Mucosa of stomach (tissue), 1 donor: ENCODE measurements around the gene UGT3A2.

Experiments used
- H3K27me3 ChIP-seq: one replicate; pipeline ENCODE4 v1.7.0; 2013; ENCODE audit warnings: mild to moderate bottlenecking, low read length; ENCODE audit not compliant: control insufficient read depth, insufficient read depth
- H3K36me3 ChIP-seq: one replicate; pipeline ENCODE4 v1.7.0; 2013; ENCODE audit warnings: low read length; ENCODE audit not compliant: control insufficient read depth, insufficient read depth
- H3K4me1 ChIP-seq: one replicate; pipeline ENCODE4 v1.7.0; 2013; ENCODE audit warnings: mild to moderate bottlenecking, low read length; ENCODE audit not compliant: control insufficient read depth, insufficient read depth
- H3K4me3 ChIP-seq: one replicate; pipeline ENCODE4 v1.7.0; 2013; ENCODE audit warnings: low read length
- H3K9ac ChIP-seq: one replicate; pipeline ENCODE4 v1.7.0; 2013; ENCODE audit warnings: mild to moderate bottlenecking, low read length, moderate library complexity
- H3K9me3 ChIP-seq: one replicate; pipeline ENCODE4 v1.7.0; 2013; ENCODE audit warnings: mild to moderate bottlenecking, low read length, moderate library complexity; ENCODE audit not compliant: control insufficient read depth
- donor health status: Pancreatic carcinoma.

Gene UGT3A2, protein sequence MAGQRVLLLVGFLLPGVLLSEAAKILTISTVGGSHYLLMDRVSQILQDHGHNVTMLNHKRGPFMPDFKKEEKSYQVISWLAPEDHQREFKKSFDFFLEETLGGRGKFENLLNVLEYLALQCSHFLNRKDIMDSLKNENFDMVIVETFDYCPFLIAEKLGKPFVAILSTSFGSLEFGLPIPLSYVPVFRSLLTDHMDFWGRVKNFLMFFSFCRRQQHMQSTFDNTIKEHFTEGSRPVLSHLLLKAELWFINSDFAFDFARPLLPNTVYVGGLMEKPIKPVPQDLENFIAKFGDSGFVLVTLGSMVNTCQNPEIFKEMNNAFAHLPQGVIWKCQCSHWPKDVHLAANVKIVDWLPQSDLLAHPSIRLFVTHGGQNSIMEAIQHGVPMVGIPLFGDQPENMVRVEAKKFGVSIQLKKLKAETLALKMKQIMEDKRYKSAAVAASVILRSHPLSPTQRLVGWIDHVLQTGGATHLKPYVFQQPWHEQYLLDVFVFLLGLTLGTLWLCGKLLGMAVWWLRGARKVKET

DNA sequence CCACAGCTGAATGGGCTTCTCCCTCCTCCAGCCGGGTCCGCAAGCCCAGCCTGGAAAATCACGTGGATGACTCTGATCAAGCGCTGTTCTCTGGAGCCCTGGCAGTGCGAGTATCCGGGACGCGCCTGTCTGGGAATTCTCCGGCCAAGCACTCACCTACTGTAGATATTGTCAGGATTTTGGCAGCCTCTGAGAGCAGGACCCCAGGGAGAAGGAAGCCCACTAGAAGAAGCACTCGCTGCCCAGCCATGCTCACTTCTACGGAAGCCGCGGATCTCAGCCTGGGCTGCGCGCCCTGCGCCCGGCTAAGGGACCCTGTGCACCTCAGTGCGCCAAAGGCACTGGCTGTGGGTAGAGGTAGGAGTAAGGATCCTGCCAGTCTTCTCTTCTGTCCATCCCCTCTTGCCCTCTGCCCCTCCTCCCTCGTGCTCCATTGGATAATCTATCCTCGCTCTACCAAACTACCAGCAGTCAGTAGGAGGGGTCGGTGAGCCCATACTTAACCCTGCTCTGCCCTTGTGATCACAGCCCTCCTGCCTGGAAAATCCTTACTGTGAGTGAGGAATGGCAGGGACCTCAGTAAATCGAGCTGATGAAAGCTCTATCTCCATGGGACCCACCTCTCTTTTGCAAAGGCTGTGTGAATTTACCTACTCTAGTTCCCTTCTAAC lies at the start of gene UGT3A2:
UGT3A2 (minus strand) TSS at position 343 of the 671 bp plus-strand sequence; CDS start at position 250, 93 bp downstream.
- no peak within 1 kb of the TSS for H3K9ac ChIP-seq
- peaks cover 15% of the 10 kb centered on the region for H3K27me3 ChIP-seq
- H3K4me1 ChIP-seq = no peaks in the 10 kb centered on the region
- no peak within 1 kb of the TSS for H3K4me3 ChIP-seq
- H3K9me3 ChIP-seq = no peaks in the 10 kb centered on the region
- H3K36me3 ChIP-seq = no peaks in the 10 kb centered on the region

DNA sequence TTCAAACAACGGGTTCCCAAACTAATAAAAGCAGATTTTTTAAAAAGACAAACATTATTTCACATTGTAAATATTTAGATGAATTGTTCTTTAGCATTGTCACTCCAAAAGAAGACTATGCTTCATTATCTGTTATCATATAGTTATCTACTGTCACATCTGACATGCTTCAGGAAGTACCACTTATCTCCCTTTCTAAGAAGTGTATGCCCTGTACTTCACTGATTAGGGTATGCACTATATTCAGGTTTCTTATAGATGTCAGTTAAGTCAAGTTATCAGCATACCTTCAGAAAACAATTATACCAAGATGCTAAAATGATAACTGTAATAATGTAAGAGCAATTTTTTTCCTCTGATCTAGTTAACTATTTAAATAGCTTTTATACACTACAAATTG lies 44.6 kb upstream of the UGT3A2 start:
- peaks cover 4% of the 10 kb centered on the region for H3K36me3 ChIP-seq
- no peaks in the 10 kb centered on the region for H3K27me3 ChIP-seq
- H3K4me3 ChIP-seq = no peak overlapping the region
- no peak overlapping the region for H3K9ac ChIP-seq
- no peaks in the 10 kb centered on the region for H3K4me1 ChIP-seq
- no peaks in the 10 kb centered on the region for H3K9me3 ChIP-seq

DNA sequence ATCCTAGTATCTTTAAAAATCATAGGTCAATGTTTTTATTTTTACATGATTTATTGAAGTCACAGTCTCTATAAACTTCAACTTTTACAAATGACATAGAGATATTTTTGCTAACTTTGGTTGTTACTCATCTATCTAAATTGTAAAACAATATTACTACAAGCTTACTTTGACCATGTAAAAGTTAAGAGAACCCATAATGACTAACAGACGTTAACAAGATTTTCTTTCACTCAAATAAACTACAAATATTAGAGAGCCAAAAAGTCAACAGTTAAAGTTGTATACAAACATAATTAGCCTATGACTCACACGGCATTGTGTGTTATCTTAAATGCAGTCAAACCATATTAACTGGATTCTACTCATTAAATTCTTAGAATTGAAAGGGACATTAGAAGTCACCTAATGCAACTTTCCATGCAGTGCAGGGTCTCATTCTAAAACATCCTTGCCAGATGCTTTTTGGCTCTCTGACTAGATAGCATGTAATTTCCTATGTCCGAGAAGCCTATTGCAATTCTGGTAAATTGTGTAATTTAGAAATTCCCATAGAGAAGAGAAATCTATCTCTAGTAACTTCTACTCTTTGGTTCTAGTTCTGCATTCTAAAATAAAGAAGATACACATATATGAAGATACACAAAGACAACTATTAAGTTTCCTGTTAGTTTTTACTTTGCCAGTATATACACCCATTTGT lies 42.2 kb upstream of the UGT3A2 start:
- no peak overlapping the region for H3K4me3 ChIP-seq
- no peaks in the 10 kb centered on the region for H3K4me1 ChIP-seq
- H3K9ac ChIP-seq = no peak overlapping the region
- no peaks in the 10 kb centered on the region for H3K27me3 ChIP-seq
- peaks cover 4% of the 10 kb centered on the region for H3K36me3 ChIP-seq
- no peaks in the 10 kb centered on the region for H3K9me3 ChIP-seq

DNA sequence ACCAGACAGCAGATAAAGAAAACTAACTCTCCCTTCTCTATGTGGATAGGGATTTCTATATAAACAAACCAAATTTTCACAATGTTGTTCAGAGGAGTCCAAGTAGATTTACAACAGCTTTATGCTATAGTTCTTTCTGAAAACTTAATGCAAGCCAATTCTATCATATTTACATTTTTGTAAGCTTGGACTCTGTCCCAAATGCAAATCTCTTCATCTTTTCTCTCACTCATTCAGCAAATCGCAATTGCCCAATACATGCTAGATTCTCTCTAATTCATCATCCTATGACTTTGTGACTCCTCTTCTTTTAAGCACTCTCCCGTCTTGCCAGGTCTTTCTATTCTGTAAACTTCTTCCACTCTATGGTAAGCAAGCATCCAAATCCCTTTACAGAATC lies 39.1 kb upstream of the UGT3A2 start:
- Histone ChIP-seq H3K9me3 (no peaks in the 10 kb centered on the region), H3K4me1 (no peaks in the 10 kb centered on the region), H3K36me3 (peaks cover 4% of the 10 kb centered on the region), H3K4me3 (no peak overlapping the region), H3K27me3 (no peaks in the 10 kb centered on the region), H3K9ac (no peak overlapping the region)

DNA sequence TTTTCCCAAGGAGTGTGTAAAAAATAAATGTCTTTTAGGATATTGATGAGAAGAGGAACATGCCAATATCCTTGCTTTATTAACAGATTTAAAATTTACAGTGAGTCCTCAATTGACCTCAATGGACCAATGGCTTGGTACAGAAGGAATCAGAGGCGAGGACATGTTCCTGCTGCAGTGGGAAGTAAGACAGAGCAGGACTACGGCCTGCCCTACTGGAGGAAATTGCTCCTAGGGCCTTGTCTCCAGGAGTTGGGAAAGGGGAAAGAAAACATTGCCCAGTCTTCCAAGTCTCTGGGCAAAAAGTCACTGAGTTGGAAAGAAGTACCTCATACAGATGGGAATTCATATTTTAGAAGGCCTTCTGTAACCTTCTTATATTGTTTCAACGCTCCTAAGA lies 33.1 kb upstream of the UGT3A2 start:
- Histone ChIP-seq H3K9ac (no peak overlapping the region), H3K4me1 (no peaks in the 10 kb centered on the region), H3K36me3 (no peaks in the 10 kb centered on the region), H3K4me3 (no peak overlapping the region), H3K9me3 (no peaks in the 10 kb centered on the region), H3K27me3 (no peaks in the 10 kb centered on the region)

DNA sequence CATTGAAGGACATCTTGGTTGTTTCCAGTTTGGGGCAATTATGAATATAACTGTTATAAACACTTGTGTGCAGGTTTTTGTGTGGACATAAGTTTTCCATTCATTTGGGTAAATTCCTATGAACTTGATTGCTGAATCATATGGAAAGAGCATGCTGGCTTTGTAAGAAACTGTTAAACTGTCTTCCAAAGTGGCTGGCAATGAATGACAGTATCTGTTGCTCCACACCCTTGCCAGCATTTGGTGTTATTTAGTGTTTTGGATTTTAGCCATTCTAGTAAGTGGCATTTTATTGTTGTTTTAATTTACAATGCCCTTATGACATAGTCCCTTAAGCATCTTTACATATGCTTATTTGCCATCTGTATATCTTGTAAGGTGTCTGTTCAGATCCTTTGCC lies 29.8 kb upstream of the UGT3A2 start:
- no peak overlapping the region for H3K4me3 ChIP-seq
- H3K9ac ChIP-seq = no peak overlapping the region
- H3K27me3 ChIP-seq = no peaks in the 10 kb centered on the region
- no peaks in the 10 kb centered on the region for H3K9me3 ChIP-seq
- H3K4me1 ChIP-seq = no peaks in the 10 kb centered on the region
- no peaks in the 10 kb centered on the region for H3K36me3 ChIP-seq

DNA sequence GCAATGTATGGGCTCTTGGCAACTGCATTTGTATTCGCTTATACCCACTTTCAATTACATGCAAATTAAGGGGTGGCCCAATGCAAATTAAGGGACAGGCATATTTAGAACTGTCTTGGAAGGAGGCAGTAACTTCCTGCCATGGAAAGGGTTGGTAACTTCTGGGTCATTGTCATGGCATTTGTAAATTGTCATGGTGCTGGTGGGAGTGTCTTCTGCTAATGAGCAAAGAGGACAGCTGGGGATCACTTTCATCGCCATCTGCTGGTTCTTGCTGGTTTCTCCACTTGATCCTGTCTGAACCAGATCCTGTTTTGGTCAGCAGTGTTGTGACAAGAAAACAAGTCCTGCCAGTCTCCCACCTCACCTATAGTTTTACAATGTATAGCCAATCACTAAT lies 23.3 kb upstream of the UGT3A2 start:
- no peaks in the 10 kb centered on the region for H3K27me3 ChIP-seq
- H3K4me1 ChIP-seq = no peaks in the 10 kb centered on the region
- no peak overlapping the region for H3K9ac ChIP-seq
- H3K36me3 ChIP-seq = no peaks in the 10 kb centered on the region
- no peak overlapping the region for H3K4me3 ChIP-seq
- H3K9me3 ChIP-seq = no peaks in the 10 kb centered on the region

DNA sequence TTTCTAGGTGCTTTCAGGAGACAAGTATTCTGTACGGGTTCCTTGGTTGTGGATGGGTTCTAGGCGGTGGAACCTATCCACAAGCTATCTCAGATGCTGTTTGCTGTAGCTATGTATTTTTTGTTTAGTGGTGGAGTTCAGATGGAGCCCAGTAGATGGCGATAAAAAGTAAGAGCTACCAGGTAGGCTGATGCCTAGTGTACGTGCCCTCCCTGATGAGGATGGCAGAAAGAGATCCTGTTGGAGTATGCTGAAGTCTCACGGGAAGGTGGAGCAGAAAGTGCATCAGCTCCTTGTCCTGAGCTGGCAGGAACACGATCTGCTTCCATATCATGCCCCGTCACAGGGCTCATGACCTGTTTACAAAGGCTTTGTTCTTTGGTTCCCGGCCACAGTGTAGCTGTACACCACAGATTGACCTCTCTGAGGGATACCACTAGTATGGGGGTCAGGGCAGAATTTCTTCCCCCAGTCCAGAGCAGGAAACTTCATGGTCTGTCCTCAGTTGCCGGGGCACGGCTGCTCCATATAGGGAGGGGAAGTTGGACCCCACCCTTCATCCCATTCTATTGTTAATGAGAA lies 12.6 kb upstream of the UGT3A2 start:
- no peak overlapping the region for H3K4me3 ChIP-seq
- no peaks in the 10 kb centered on the region for H3K4me1 ChIP-seq
- no peaks in the 10 kb centered on the region for H3K9me3 ChIP-seq
- H3K36me3 ChIP-seq = no peaks in the 10 kb centered on the region
- H3K27me3 ChIP-seq = no peaks in the 10 kb centered on the region
- H3K9ac ChIP-seq = no peak overlapping the region

DNA sequence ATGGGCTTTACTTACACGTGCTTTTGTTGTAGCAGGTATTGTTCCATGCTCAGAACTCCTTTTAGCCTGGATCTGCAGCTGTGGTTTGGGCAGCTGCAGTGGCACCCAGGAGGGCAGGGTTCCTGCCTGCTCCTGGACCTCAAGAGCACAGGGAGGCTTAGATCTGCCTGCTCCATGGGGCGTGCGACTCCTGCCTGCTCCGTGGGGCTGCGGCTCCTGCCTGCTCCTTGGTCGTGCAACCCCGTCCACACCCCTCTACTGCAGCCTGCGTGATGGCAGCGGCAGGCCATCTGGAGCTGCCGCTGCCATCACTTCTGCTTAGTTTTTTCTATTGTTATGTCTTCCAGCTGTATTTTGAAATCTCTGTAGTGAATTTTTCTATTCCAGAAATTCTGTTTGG lies 11.7 kb upstream of the UGT3A2 start:
- Histone ChIP-seq H3K4me3 (no peak overlapping the region), H3K9ac (no peak overlapping the region), H3K27me3 (no peaks in the 10 kb centered on the region), H3K9me3 (no peaks in the 10 kb centered on the region), H3K36me3 (no peaks in the 10 kb centered on the region), H3K4me1 (no peaks in the 10 kb centered on the region)

DNA sequence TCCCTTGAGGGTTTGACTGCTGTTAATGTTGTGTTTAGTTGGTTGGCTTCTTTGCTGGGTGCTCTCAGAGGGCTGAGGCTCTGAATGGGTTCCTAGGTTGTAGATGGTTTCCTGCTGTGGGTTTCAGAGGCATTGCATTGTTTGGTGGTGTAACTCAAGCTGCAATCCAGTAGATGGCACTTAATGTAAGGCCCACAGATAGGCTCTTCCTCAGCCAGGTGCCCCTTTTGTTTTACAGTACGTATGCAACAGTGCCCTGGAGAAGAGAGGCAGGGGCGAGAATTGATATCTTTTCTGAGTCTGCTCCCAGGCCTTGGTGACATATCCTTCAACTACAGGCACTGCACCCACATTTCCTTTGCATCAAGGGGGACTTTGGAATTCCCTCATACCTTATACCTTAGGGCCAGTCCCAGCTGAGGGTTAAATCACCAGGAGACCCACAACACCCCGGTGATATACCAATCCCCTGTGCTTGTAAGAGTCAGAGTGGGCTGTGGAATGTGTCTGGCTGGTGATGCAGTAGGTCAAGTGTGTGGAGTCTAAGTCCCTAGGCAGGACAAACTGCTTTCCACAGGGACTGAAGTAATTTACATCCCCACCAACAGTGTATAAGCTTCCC lies 7.0 kb upstream of the UGT3A2 start:
- Histone ChIP-seq H3K9ac (no peak overlapping the region), H3K9me3 (no peaks in the 10 kb centered on the region), H3K4me3 (no peak overlapping the region), H3K27me3 (no peaks in the 10 kb centered on the region), H3K4me1 (no peaks in the 10 kb centered on the region), H3K36me3 (no peaks in the 10 kb centered on the region)

DNA sequence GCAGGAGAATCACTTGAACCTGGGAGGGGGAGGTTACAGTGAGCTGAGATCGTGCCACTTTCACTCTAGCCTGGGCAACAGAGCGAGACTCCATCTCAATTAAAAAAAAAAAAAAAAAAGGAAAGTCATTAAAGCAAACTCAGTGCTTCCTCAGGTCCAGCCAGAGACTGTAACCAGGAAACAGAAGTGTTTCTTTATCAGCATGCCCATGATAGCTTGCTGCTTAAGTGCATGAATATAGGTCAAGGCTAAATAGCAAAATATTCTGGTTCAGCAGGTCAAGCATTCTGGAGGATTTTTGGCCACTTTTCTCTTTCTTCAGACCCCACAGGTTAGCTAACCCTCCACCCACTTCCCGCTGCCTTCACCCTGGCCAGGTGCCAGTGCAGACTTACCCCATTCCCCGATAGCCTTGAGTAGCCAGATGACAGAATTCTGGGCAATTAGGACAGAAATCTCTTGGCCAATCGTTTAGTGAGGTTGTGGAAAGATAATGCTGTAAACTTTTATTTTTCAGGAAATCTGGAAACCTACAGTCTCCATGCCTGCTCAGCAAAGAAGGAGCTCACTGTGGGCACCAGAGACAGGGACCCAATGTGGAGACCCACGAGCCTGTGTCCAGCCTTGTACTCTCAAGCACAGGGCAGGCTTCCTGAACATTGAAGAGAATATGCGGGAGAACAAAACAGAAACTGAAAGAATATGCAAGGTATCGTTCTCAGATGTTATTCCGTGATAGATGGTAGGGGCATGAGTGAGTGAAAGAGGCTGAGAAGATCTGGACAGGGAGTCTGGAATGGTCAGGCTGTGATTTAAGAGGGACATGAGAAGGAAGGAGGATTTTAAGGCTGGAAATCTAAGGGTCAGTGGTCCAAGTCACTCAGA lies 4.2 kb upstream of the UGT3A2 start:
- Histone ChIP-seq H3K27me3 (peaks cover 14% of the 10 kb centered on the region), H3K4me3 (no peak overlapping the region), H3K4me1 (no peaks in the 10 kb centered on the region), H3K9ac (no peak overlapping the region), H3K36me3 (no peaks in the 10 kb centered on the region), H3K9me3 (no peaks in the 10 kb centered on the region)
